ENCODE data around the gene CD58.

CD58 gene

GRCh38 chr1:116496380-116496779 lies 74.4 kb downstream of the CD58 start:
- H3K27ac ChIP-seq (ENCODE audit: low read depth, low read length) = no peak overlapping the region
- H3K36me3 ChIP-seq (ENCODE audit: insufficient read depth, low read length) = no peaks in the 10 kb centered on the region
- no peaks in the 10 kb centered on the region for H3K27me3 ChIP-seq (ENCODE audit: insufficient read depth, low read length)
- peaks cover 28% of the 10 kb centered on the region for H3K4me1 ChIP-seq (ENCODE audit: control insufficient read depth, insufficient read depth, low read length, unreplicated experiment)
- no peaks in the 10 kb centered on the region for H3K79me2 ChIP-seq (ENCODE audit: control insufficient read depth, insufficient read depth, low read length, unreplicated experiment)
- no peak overlapping the region for H3K4me3 ChIP-seq (ENCODE audit: low read depth, low read length)
- no peak overlapping the region for H2AFZ ChIP-seq (ENCODE audit: low read length, unreplicated experiment)

DNA sequence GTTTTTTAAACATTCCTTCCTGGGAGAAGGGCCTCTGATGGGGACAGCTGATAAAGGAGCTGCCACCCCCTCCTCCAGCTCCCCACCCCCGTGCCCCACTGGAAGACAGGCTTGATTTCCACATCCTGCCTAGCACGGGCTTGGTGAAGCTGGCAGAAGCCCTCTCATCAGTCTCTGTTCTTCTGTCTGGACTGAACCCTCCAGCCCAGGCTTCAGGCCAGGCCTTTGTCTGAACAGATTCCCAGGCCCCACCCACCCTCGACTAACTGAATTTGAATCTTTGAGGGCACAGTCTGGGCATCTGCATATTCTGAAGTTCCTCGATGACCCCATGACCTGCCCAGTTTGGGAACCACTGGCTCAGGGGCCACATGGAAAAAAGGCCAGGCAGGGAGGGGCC lies 75.3 kb downstream of the CD58 start:
- no peaks in the 10 kb centered on the region for H3K27me3 ChIP-seq (ENCODE audit: insufficient read depth, low read length)
- peak overlapping the region; percentile 28 for H2AFZ ChIP-seq (ENCODE audit: low read length, unreplicated experiment)
- peaks cover 28% of the 10 kb centered on the region for H3K4me1 ChIP-seq (ENCODE audit: control insufficient read depth, insufficient read depth, low read length, unreplicated experiment)
- no peak overlapping the region for H3K27ac ChIP-seq (ENCODE audit: low read depth, low read length)
- H3K36me3 ChIP-seq (ENCODE audit: insufficient read depth, low read length) = no peaks in the 10 kb centered on the region
- H3K79me2 ChIP-seq (ENCODE audit: control insufficient read depth, insufficient read depth, low read length, unreplicated experiment) = no peaks in the 10 kb centered on the region
- no peak overlapping the region for H3K4me3 ChIP-seq (ENCODE audit: low read depth, low read length)

DNA sequence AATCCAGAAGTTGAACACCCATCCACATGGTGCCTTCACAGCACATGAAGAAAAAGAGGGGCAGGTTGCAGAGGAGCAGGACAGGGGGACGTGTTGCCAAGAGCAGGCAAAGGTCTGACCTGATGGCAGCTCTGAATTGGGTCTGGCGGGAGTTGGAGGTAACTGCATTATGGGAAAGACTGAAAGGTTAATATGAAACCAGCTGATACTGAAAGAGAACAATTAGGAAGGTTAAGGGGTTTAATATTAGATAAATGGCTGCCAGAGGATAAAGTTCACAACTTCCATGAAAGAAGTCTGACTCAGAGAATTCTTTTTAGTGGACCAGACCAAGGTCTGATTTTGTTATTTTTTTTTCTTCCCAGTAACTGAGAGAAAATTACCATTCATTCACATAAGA lies 76.1 kb downstream of the CD58 start:
- Histone ChIP-seq H3K79me2 (ENCODE audit: control insufficient read depth, insufficient read depth, low read length, unreplicated experiment) (no peaks in the 10 kb centered on the region), H3K4me3 (ENCODE audit: low read depth, low read length) (no peak overlapping the region), H3K27me3 (ENCODE audit: insufficient read depth, low read length) (no peaks in the 10 kb centered on the region), H3K27ac (ENCODE audit: low read depth, low read length) (no peak overlapping the region), H3K36me3 (ENCODE audit: insufficient read depth, low read length) (no peaks in the 10 kb centered on the region), H3K4me1 (ENCODE audit: control insufficient read depth, insufficient read depth, low read length, unreplicated experiment) (peaks cover 30% of the 10 kb centered on the region), H2AFZ (ENCODE audit: low read length, unreplicated experiment) (no peak overlapping the region)

GRCh38 chr1:116494353-116494692 lies 76.5 kb downstream of the CD58 start:
- H3K4me3 ChIP-seq (ENCODE audit: low read depth, low read length) = no peak overlapping the region
- H3K36me3 ChIP-seq (ENCODE audit: insufficient read depth, low read length) = no peaks in the 10 kb centered on the region
- H2AFZ ChIP-seq (ENCODE audit: low read length, unreplicated experiment) = no peak overlapping the region
- H3K27me3 ChIP-seq (ENCODE audit: insufficient read depth, low read length) = no peaks in the 10 kb centered on the region
- H3K27ac ChIP-seq (ENCODE audit: low read depth, low read length) = no peak overlapping the region
- peaks cover 34% of the 10 kb centered on the region for H3K4me1 ChIP-seq (ENCODE audit: control insufficient read depth, insufficient read depth, low read length, unreplicated experiment)
- no peaks in the 10 kb centered on the region for H3K79me2 ChIP-seq (ENCODE audit: control insufficient read depth, insufficient read depth, low read length, unreplicated experiment)

- no peaks in the 10 kb centered on the region for H3K79me2 ChIP-seq (ENCODE audit: control insufficient read depth, insufficient read depth, low read length, unreplicated experiment)
- no peak overlapping the region for H2AFZ ChIP-seq (ENCODE audit: low read length, unreplicated experiment)
- no peaks in the 10 kb centered on the region for H3K36me3 ChIP-seq (ENCODE audit: insufficient read depth, low read length)
- no peak overlapping the region for H3K4me3 ChIP-seq (ENCODE audit: low read depth, low read length)
- H3K27ac ChIP-seq (ENCODE audit: low read depth, low read length) = no peak overlapping the region
- H3K27me3 ChIP-seq (ENCODE audit: insufficient read depth, low read length) = no peaks in the 10 kb centered on the region
- H3K4me1 ChIP-seq (ENCODE audit: control insufficient read depth, insufficient read depth, low read length, unreplicated experiment) = peaks cover 40% of the 10 kb centered on the region
Observed at GRCh38 chr1:116493484-116494352, 77.1 kb downstream of the CD58 start.

- Histone ChIP-seq H3K4me1 (ENCODE audit: control insufficient read depth, insufficient read depth, low read length, unreplicated experiment) (peaks cover 40% of the 10 kb centered on the region), H3K4me3 (ENCODE audit: low read depth, low read length) (no peak overlapping the region), H3K36me3 (ENCODE audit: insufficient read depth, low read length) (no peaks in the 10 kb centered on the region), H3K79me2 (ENCODE audit: control insufficient read depth, insufficient read depth, low read length, unreplicated experiment) (no peaks in the 10 kb centered on the region), H2AFZ (ENCODE audit: low read length, unreplicated experiment) (no peak overlapping the region), H3K27ac (ENCODE audit: low read depth, low read length) (no peak overlapping the region), H3K27me3 (ENCODE audit: insufficient read depth, low read length) (no peaks in the 10 kb centered on the region)
Observed at GRCh38 chr1:116493036-116493435, 77.8 kb downstream of the CD58 start.

DNA sequence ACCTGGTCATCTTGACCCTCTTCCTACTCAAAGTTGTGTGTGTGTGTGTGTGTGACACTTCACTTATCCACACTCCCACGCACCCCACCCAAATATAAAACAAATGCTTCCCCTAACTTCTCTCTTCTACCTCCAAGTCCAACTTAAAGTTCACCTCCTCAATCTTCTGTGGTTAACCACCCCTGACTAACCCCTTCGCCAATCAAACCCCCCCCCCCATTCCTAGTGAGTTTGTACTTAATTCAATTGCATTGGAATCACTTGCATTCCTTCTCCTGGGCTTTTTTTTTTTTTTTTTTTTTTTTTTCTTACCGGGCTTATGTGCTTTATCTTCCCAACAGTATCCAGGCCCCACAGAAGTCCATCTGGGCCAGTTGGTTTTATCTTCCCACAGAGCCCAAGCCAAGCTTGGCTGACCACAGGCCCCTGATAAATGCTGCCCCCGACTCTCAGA lies 78.4 kb downstream of the CD58 start:
- Histone ChIP-seq H3K4me3 (ENCODE audit: low read depth, low read length) (no peak overlapping the region), H3K4me1 (ENCODE audit: control insufficient read depth, insufficient read depth, low read length, unreplicated experiment) (peaks cover 33% of the 10 kb centered on the region), H3K27me3 (ENCODE audit: insufficient read depth, low read length) (no peaks in the 10 kb centered on the region), H3K36me3 (ENCODE audit: insufficient read depth, low read length) (no peaks in the 10 kb centered on the region), H3K79me2 (ENCODE audit: control insufficient read depth, insufficient read depth, low read length, unreplicated experiment) (no peaks in the 10 kb centered on the region), H2AFZ (ENCODE audit: low read length, unreplicated experiment) (no peak overlapping the region), H3K27ac (ENCODE audit: low read depth, low read length) (no peak overlapping the region)

DNA sequence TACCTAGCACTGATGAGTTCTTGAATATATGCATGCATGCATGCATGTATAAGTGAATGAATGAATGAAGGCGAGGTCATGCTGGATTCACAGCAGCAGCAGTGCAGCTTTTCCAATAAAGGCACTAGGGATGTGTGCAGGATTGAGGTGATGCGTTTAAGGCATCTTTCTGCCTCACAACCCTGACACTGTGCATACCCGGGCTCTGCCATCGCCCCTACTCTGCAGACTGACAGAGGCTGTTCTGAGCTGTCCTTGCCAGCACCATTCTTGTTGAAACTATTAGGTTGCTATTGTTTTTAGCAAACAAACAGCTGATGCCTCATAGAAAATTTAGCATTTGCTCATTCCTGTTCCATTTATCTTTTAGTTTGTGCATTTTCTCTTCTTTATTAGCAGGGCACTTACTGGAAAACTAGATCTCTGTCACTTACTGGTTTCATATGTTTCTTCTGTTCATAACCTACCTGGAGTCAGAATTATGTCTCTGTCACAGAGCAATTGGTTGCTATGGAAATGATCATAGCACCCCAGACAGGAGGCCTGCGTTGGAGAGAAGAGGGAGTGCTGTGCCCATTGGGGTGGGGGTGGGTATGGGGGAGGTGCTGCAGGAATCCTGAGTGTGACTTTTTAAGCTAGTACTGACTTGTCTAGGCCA lies 79.0 kb downstream of the CD58 start:
- peaks cover 36% of the 10 kb centered on the region for H3K4me1 ChIP-seq (ENCODE audit: control insufficient read depth, insufficient read depth, low read length, unreplicated experiment)
- no peaks in the 10 kb centered on the region for H3K79me2 ChIP-seq (ENCODE audit: control insufficient read depth, insufficient read depth, low read length, unreplicated experiment)
- no peak overlapping the region for H3K27ac ChIP-seq (ENCODE audit: low read depth, low read length)
- no peak overlapping the region for H3K4me3 ChIP-seq (ENCODE audit: low read depth, low read length)
- H3K27me3 ChIP-seq (ENCODE audit: insufficient read depth, low read length) = no peaks in the 10 kb centered on the region
- no peak overlapping the region for H2AFZ ChIP-seq (ENCODE audit: low read length, unreplicated experiment)
- H3K36me3 ChIP-seq (ENCODE audit: insufficient read depth, low read length) = no peaks in the 10 kb centered on the region

DNA sequence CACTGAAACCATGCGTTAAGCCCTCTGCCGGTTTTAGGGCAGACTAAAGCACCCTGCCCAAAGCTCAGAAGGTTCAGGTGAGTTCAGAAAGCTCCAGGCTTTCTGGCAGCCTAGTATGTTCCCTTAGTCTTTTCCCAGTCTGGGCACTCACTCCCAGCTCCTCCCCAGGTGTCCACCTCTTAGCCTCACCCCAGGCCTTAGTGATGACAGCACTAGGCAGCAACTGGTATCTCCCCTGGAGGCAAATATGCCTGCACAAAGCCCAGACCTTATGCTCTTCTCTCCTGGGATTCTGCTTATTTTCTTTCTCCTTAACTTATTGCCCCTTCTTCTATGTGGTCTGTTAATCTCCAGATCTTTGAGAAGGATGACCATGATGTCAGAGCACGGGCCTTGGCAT lies 80.2 kb downstream of the CD58 start:
- Histone ChIP-seq H2AFZ (ENCODE audit: low read length, unreplicated experiment) (no peak overlapping the region), H3K4me3 (ENCODE audit: low read depth, low read length) (no peak overlapping the region), H3K79me2 (ENCODE audit: control insufficient read depth, insufficient read depth, low read length, unreplicated experiment) (no peaks in the 10 kb centered on the region), H3K36me3 (ENCODE audit: insufficient read depth, low read length) (no peaks in the 10 kb centered on the region), H3K4me1 (ENCODE audit: control insufficient read depth, insufficient read depth, low read length, unreplicated experiment) (peaks cover 36% of the 10 kb centered on the region), H3K27ac (ENCODE audit: low read depth, low read length) (no peak overlapping the region), H3K27me3 (ENCODE audit: insufficient read depth, low read length) (no peaks in the 10 kb centered on the region)

DNA sequence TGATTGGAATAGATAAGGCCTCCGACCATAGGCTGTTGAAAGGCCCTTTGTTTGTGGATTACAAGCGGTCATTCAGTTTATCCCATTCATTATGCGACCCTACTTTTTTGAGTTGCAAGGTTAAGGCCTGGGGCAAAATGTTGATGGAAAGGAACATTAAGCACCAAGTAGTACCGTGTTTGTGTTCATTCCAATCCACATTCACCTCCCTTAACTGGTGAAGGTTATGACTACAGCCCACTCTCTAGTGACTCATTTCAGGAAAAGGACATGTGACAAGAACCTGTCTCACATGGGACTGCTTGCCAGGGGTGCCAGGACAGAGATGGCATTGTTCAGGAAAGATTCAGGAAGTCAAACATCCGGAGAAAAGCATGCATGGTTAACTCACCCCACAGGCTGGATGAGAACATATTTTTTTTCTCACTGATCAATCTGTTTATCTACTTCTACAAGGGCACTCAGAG lies 81.6 kb downstream of the CD58 start:
- H3K79me2 ChIP-seq (ENCODE audit: control insufficient read depth, insufficient read depth, low read length, unreplicated experiment) = no peaks in the 10 kb centered on the region
- no peak overlapping the region for H2AFZ ChIP-seq (ENCODE audit: low read length, unreplicated experiment)
- H3K4me1 ChIP-seq (ENCODE audit: control insufficient read depth, insufficient read depth, low read length, unreplicated experiment) = peaks cover 32% of the 10 kb centered on the region
- no peaks in the 10 kb centered on the region for H3K36me3 ChIP-seq (ENCODE audit: insufficient read depth, low read length)
- no peaks in the 10 kb centered on the region for H3K27me3 ChIP-seq (ENCODE audit: insufficient read depth, low read length)
- H3K4me3 ChIP-seq (ENCODE audit: low read depth, low read length) = no peak overlapping the region
- no peak overlapping the region for H3K27ac ChIP-seq (ENCODE audit: low read depth, low read length)

DNA sequence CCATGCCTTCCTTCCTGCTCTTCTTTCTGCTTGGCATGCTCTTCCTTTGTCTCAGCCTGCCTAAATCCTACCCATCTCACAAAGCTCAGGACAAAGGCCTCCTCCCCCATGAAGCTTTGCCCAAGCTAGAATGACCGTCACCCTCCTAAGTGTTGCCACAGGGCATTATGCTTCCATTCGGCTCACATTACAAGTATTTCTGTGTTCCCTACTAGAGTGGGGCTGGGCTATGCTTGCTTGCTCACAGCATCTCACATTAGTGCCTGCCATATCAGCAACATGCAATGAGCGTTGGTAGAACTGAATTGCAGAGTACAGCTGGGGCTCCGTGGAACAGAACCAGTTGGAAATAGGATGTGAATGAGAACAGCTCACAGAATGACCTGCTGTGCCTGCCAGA lies 82.8 kb downstream of the CD58 start:
- Histone ChIP-seq H3K27me3 (ENCODE audit: insufficient read depth, low read length) (no peaks in the 10 kb centered on the region), H2AFZ (ENCODE audit: low read length, unreplicated experiment) (no peak overlapping the region), H3K27ac (ENCODE audit: low read depth, low read length) (no peak overlapping the region), H3K79me2 (ENCODE audit: control insufficient read depth, insufficient read depth, low read length, unreplicated experiment) (no peaks in the 10 kb centered on the region), H3K4me3 (ENCODE audit: low read depth, low read length) (no peak overlapping the region), H3K4me1 (ENCODE audit: control insufficient read depth, insufficient read depth, low read length, unreplicated experiment) (peaks cover 32% of the 10 kb centered on the region), H3K36me3 (ENCODE audit: insufficient read depth, low read length) (no peaks in the 10 kb centered on the region)
